Heart left ventricle (tissue), 13 donors: ENCODE data around the gene LSP1.

Experiments
- CTCF ChIP-seq, 12 donors: fragments of 200-600 bp; sonication (generic) in 4 of 12; IDR thresholded peaks; one replicate each; pipeline versions ENCODE4 v1.5.0 to v1.8.0; 2018 to 2022; ENCODE audit warnings: antibody characterized with exemption in 12 of 12, mild to moderate bottlenecking in 5 of 12
- POLR2A ChIP-seq, 2 donors: fragments of 450-650 bp; IDR thresholded peaks; one replicate each; pipeline ENCODE4 v1.6.1; 2017; ENCODE audit warnings: antibody characterized with exemption in 2 of 2, mild to moderate bottlenecking in 2 of 2, moderate library complexity in 2 of 2
- donor health status: ischemic (EF 13 %, LVEDD 7.1; RV severe dilation, severe dysfunction).
- donor health status: DM: no; HTN: yes; CAD: no.
- donor health status: DM: no; HTN: no; CAD: no.
- donor health status: ischemic (EF 25% LVEDD 6.9; RV normal size, moderate dysfunction).
- donor health status: ischemic (EF 25% LVEDD 5.7; RV mildly dilated, moderate dysfunction).
- donor health status: ischemic (EF 35%, LVEDD 5.7; RV mildly dilated, moderate dysfunction).
- donor health status: nonischemic (EF 11% LVEDD 7.7; RV severe dilation, severe dysfunction).
- donor health status: DM: yes; HTN: yes; CAD: no.
- donor health status: PGD.
- donor health status: ischemic (EF 29% LVEDD 5.4; RV normal size, mild dysfunction).
- donor health status: nonischemic (EF 23%, LVEDD 6.1; RV moderate dilation, normal function).

- TF ChIP-seq CTCF (IDR thresholded peaks at IDR 0.05) = no peak
- no peak for TF ChIP-seq POLR2A (IDR thresholded peaks at IDR 0.05)
Observed at GRCh38 chr11:1884303-1884700, 31.4 kb downstream of the LSP1 start.
